GM19239 (cell line): ENCODE results near the gene NANOS2.
A peak's percentile ranks its signal among the peaks of the same experiment; 100 is the strongest.
"Not testable (repeated sequence)": the region's sequence is repeated elsewhere in the genome, so short reads cannot be mapped to it uniquely, and the experiment has no call there.

Source experiments
- DNase-seq: peaks from one replicate; pipeline ENCODE4 v3.0.0; 2011; ENCODE audit warnings: low spot score; ENCODE audit not compliant: insufficient read length
- FAIRE-seq: peaks from 2 replicates; lab custom pipeline; 2011; peaks lifted over from hg19 to GRCh38; lab: Jason Lieb, UNC

The NANOS2 gene

DNA sequence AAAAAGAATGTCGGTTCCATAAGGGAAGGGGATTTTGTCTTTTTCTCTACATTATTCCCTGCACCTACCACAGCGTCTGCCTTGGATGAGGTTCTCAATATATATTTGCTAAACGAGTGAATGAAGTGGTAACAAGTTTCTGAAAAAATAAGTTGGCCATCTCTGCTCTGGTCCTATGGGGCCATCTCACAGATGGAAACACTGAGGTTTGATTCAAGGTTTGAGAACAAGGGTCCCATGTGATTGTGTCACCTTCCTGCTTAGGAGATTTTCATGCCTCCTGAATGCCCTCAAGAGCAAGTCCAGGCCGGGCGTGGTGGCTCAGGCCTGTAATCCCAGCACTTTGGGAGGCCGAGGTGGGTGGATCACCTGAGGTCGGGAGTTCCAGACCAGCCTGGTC, 15.3 kb downstream of the NANOS2 start:
- FAIRE-seq = no peak
- no peak for DNase-seq

GRCh38 chr19:45897261-45897812, 17.2 kb downstream of the NANOS2 start:
- FAIRE-seq = no peak
- DNase-seq = no peak

DNA sequence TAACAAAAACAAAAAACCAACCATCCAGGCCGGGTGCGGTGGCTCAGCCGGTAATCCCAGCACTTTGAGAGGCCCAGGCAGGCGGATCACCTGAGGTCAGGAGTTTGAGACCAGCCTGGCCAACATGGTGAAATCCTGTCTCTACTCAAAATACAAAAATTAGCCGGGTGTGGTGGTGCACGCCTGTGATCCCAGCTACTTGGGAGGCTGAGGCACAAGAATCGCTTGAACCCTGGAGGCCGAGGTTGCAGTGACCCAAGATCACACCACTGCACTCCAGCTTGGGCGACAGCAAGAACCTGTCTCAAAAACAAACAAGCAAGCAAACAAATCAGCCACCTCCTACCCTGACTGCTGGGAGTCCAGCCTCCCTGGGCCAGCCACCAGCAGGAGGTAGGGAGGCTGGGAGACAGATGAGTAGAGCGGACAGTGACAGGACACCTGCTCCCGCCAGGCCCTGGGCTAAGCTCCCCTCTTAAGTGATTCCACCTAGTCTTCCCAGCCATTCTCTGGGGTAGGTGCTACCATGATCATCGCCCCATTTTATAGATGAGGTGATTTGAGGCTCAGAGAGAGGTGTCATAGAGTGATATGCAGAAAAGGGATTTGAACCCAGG, 18.5 kb downstream of the NANOS2 start:
- FAIRE-seq, DNase-seq: not testable (repeated sequence)

DNA sequence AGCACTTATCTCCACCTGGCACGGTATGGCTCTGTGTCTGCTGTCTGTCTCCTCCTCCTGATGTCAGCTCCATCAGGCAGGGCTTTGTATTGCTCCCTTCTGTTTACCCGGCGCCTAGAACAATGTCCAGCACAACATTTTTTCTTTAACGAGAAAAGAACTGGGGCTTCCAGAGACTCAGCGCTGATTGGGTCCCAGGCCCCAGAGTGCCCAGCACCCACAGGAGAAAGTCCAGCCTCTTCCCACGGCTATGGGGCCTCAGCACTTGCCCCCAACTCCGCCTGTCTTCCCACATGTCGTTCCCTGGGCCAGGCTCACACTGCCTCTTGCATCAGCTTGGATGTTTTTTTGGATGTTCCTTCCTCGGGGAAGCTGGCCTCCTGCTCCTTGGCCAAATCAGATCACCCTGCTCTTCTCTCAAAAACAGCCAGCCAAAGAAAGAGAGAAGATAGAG, 19.0 kb downstream of the NANOS2 start:
- no peak for DNase-seq
- no peak for FAIRE-seq

DNA sequence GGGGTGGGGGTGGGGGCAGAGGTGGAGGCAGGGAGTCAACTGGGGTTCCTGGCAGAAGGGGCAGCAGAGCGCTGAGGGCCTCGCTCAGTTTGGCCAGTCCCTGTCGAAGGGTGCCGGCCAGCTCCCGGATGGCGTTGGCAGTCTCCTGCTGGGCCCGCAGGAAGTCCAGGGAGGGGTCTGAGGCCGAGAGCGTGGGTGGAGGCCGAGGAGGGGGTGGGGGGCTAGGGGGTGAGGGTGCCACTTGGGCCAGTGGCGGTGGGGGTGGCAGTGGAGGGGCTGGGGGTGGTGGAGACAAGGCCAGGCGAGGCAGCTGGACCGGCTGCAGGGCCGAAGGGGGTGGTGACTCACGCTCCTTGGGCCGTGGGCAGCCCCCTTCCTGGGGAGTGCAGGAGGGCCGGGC, 23.7 kb downstream of the NANOS2 start:
- DNase-seq (no peak), FAIRE-seq (no peak)

DNA sequence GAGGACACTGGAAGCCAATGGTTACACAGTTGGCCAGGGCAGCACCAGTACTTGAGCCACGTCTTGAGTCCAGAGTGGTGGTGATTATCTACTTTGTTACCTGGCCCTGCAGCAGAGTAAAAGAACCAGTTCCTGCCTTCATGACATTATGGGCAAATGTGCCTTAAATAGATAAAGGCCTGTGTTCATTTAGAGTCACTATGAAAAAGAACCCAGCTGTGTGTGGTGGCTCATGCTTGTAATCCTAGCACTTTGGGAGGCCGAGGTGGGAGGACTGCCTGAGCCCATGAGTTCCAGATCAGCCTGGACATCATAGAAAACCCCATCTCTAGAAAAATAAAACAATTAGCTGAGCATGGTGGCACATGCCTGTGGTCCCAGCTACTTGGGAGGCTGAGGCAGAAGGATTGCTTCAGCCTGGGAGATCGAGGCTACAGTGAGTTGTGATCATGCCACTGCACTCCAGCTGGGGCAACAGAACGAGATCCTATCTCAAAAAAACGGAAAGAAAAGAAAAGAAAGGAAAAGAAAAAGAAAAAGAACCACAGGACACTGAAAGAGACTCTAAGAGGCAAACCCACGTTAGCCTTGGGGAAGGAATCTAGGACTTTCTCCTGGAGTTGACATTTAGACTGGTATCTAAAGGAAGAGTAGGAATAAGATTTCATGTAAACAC, 25.2 kb downstream of the NANOS2 start:
- FAIRE-seq (no peak), DNase-seq (no peak)

DNA sequence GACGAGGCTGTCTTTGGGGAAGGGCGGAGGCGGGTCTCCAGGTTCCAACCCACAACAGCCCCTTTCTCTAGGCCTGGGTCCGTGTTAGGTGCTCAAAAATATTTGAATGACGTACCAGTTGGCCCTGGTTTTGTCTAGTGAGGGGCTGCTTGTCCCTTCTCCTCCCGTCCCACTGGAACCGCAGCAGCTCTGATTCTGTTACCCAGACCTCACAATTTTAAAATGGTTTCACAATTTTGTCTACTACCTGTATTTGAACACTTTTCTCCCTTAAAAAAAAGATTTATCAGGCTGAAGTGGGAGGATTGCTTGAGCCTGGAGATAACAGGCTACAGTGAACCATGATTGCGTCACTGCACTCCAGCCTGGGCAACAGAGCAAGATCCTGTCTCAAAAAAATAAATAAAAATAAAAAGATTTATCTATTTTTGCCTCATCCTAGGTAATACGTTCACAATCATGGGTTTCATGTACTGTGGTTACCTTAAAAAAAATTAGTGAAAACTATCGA, 27.3 kb downstream of the NANOS2 start:
- peak; percentile 23 for FAIRE-seq
- DNase-seq = no peak

GRCh38 chr19:45886427-45887199, 28.0 kb downstream of the NANOS2 start:
- FAIRE-seq = peak; percentile 98
- peak; percentile 88 for DNase-seq

GRCh38 chr19:45885556-45886426, 28.8 kb downstream of the NANOS2 start, which contains the start of gene IRF2BP1:
Gene IRF2BP1 (minus strand): TSS chr19:45886141. CDS start chr19:45885774, 367 bp downstream.
- DNase-seq = peak; percentile 89
- FAIRE-seq = no peak

GRCh38 chr19:45884682-45885555, 29.7 kb downstream of the NANOS2 start:
- FAIRE-seq = no peak
- no peak for DNase-seq

- DNase-seq (no peak), FAIRE-seq (no peak)
Observed at GRCh38 chr19:45883881-45884681, 30.5 kb downstream of the NANOS2 start.

DNA sequence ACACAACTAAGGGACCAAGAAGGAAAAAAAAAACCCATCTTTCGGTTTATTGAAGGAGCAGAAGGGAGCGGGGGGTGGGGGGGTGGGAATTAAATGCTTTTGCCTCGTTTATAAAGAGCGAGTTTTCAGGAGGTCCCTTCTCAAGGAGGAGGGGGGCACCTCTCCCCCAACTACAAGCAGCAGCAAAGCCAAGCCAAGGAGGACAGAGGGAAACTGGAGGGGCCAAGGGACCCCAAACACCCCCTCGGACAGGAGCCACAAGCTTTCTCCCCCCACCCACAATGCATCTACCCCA, 31.0 kb downstream of the NANOS2 start:
- FAIRE-seq (no peak), DNase-seq (no peak)

- peak; percentile 83 for DNase-seq
- peak; percentile 87 for FAIRE-seq
Observed at GRCh38 chr19:45882652-45883585, 31.7 kb downstream of the NANOS2 start.

GRCh38 chr19:45881909-45882528, 32.6 kb downstream of the NANOS2 start:
- DNase-seq = no peak
- FAIRE-seq = peak; percentile 23

DNA sequence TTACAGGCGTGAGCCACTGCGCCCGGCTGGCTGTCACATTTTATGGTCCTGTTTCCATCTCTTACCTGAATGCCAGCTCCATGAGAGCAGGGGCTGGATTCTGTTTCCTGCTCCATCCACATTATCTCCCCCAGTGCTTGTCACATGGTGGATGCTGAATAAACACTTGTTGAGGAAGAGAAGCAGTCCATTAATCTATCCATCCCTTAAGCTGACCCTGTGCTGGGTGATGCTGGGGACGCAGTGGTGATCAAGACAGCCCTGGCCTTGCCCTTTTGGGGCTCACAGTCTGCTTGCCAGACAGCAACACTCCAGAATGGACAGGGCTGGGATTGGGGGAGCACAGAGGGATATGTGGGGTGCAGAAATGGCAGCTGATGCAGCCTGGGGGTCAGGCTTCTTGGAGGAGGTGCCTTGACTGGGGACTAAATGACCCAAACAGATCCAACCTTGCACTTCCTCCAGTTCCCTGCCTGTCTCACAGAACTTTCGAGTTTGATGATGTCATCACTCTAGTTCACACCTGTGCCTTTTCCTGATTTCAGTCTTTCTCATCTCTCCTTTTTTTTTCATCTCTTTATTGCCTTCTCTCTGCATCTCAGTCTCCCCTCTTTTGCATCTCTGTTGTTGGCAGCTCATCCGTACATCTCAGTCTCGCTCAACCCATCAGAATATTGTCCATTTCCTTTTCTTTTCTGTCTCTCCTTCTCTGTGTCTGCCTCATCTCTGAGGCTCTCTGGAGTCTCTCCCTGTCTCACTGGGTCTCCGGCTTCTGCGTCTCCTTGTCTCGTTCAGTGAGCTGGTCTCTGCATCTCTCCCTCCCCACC, 33.3 kb downstream of the NANOS2 start:
- no peak for DNase-seq
- FAIRE-seq = peak; percentile 86

- FAIRE-seq (no peak), DNase-seq (no peak)
Observed at GRCh38 chr19:45879971-45880370, 34.6 kb downstream of the NANOS2 start.
